Prostate gland (tissue), 2 donors: ENCODE data around the gene KCNQ4. TPM values are rescaled to one million over a fixed set of nuclear protein-coding genes. Genes with fewer than 3 reads are reported as not detected.

ENCODE experiments used
- DNase-seq: peaks from one replicate; pipeline ENCODE4 v3.0.0-alpha.2; 2019; ENCODE audit warnings: low spot score
- H3K27ac ChIP-seq, 2 donors: fragments of 200-600 bp; sonication (generic); 2 replicates each; pipeline ENCODE4 v1.5.1; 2017 to 2019
- H3K27me3 ChIP-seq: fragments of 200-600 bp; sonication (generic); replicated peaks from 2 replicates; pipeline ENCODE4 v1.5.1; 2019; ENCODE audit not compliant: insufficient read depth
- H3K36me3 ChIP-seq, 2 donors: fragments of 200-600 bp; sonication (generic); 1 replicate in 1 of 2; 2 replicates in 1 of 2; pipeline versions ENCODE4 v1.5.1 to v1.8.1; 2017 to 2019
- H3K4me1 ChIP-seq: fragments of 200-600 bp; sonication (generic); replicated peaks from 2 replicates; pipeline ENCODE4 v1.5.1; 2019
- H3K4me3 ChIP-seq, 2 donors: fragments of 200-600 bp; sonication (generic); 2 replicates each; pipeline ENCODE4 v1.5.1; 2017 to 2019
- H3K9me3 ChIP-seq: fragments of 200-600 bp; sonication (generic); 2 replicates; pipeline ENCODE4 v1.5.1; 2017
- CTCF ChIP-seq, 4 experiments: fragments of 200-600 bp in 2 of 4; fragments of 450-650 bp in 2 of 4; sonication (generic) in 2 of 4; IDR thresholded peaks; 1 replicate in 3 of 4; 2 replicates in 1 of 4; pipeline ENCODE4 v1.5.1; 2016 to 2019; ENCODE audit warnings: antibody characterized with exemption in 4 of 4, mild to moderate bottlenecking in 2 of 4, moderate library complexity in 2 of 4
- POLR2A ChIP-seq: fragments of 450-650 bp; IDR thresholded peaks from one replicate; pipeline ENCODE4 v1.6.1; 2016; ENCODE audit warnings: antibody characterized with exemption, mild to moderate bottlenecking
- POLR2AphosphoS5 ChIP-seq: sonication (generic); formaldehyde crosslinking; IDR thresholded peaks from one replicate; pipeline ENCODE4 v1.6.1; 2017; ENCODE audit warnings: antibody characterized with exemption
- whole genome bisulfite sequencing: methylation state at CpG from one replicate; pipeline ENCODE4 v1.1.5; 2018; 5-methylcytosine and 5-hydroxymethylcytosine counted together
- intact Hi-C: fragments of 100-400 bp; cut with DNase I; formaldehyde crosslinking; loops from one replicate; pipeline ENCODE4 v1.14.2; 2022
- total RNA-seq, 2 donors: library from RNA; depleted of rRNA; stranded (reverse); fragments of >200 nt; gene quantifications; one replicate each; pipeline ENCODE4 v1.1.0, GENCODE V29; 2016

KCNQ4 gene
- total RNA-seq, 2 donors from 2014 or later: 1.8 to 3.1 TPM

- no peak for DNase-seq
- 88% methylated on average over 7 of the region's 7 CpGs for WGBS
- peaks cover 3 to 17% of the 10 kb centered on the region in 2 donors for H3K36me3 ChIP-seq
Measured at GRCh38 chr1:40758004-40758403, 25.6 kb upstream of the KCNQ4 start.

GRCh38 chr1:40758578-40759343 lies 24.8 kb upstream of the KCNQ4 start:
- DNase-seq: no peak
- TF ChIP-seq CTCF (IDR thresholded peaks at IDR 0.05) (no peak), POLR2A (no peak), POLR2AphosphoS5 (no peak)
- 82% methylated on average over 6 of the region's 6 CpGs for WGBS
- intact Hi-C loops: no loop called here
- H3K36me3 ChIP-seq: peaks cover 3 to 17% of the 10 kb centered on the region in 2 donors
- no peaks in the 10 kb centered on the region for H3K4me1 ChIP-seq
- H3K27me3 ChIP-seq: no peaks in the 10 kb centered on the region
- no peak overlapping the region for H3K4me3 ChIP-seq
- H3K9me3 ChIP-seq: no peaks in the 10 kb centered on the region
- H3K27ac ChIP-seq: no peak overlapping the region

More at GRCh38 chr1:40758004-40758403, 25.6 kb upstream of the KCNQ4 start:
- TF ChIP-seq POLR2AphosphoS5 (no peak), CTCF (IDR thresholded peaks at IDR 0.05) (no peak), POLR2A (no peak)
- Histone ChIP-seq H3K4me3 (no peak overlapping the region), H3K27me3 (no peaks in the 10 kb centered on the region), H3K4me1 (no peaks in the 10 kb centered on the region), H3K27ac (no peak overlapping the region), H3K9me3 (no peaks in the 10 kb centered on the region)
- intact Hi-C loops: no loop called here

GRCh38 chr1:40760984-40761383 lies 22.6 kb upstream of the KCNQ4 start:
- no peak overlapping the region for H3K27ac ChIP-seq
- TF ChIP-seq POLR2AphosphoS5: no peak
- no peak for TF ChIP-seq POLR2A
- TF ChIP-seq CTCF (IDR thresholded peaks at IDR 0.05): no peak
- no peaks in the 10 kb centered on the region for H3K27me3 ChIP-seq
- H3K36me3 ChIP-seq: peaks cover 3 to 15% of the 10 kb centered on the region in 2 donors
- no peaks in the 10 kb centered on the region for H3K4me1 ChIP-seq
- H3K4me3 ChIP-seq: no peak overlapping the region
- intact Hi-C loops: no loop called here
- no peak for DNase-seq
- H3K9me3 ChIP-seq: no peaks in the 10 kb centered on the region
- WGBS: 80% methylated on average over 4 of the region's 4 CpGs

DNA sequence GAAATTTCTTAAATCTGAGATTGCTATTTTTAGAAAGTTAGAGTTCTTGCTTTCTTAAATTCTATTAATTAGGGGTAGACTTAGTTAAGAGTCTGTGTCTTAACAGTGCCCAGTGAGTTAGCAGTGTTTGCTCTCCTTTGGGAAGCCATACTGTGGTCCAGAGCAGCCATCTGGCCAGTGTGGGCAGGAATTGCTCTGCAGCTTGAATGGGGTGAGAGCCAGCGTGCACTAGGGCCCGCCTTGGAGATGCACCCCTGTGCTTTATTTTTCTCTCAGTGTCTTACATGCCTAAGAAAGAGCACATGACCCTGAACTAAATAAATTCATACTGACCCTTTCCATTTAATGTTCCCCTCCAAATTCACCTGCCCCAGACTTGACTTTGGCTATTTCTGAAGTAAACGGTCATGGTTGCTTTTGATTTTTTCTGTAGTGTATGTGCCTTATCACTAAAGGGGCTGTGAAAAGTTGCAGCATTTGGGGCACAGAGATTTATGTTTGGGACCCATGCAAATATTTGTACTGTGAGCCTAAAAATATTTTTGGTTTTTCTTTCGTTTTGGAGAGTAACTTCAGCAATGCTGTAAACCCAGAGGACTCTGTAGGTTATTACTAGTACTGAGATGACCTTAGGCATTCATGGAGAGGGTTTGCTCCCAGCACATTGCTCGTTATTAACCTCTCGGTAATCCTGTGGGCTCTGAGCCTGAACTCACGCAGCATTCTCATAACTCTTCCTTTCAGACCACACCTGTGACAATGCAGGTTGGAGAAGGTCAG lies 21.3 kb upstream of the KCNQ4 start:
- H3K4me3 ChIP-seq: no peak overlapping the region
- DNase-seq: no peak
- H3K9me3 ChIP-seq: no peaks in the 10 kb centered on the region
- no peak overlapping the region for H3K27ac ChIP-seq
- no peaks in the 10 kb centered on the region for H3K4me1 ChIP-seq
- intact Hi-C loops: no loop called here
- WGBS: 78% methylated on average over 7 of the region's 7 CpGs
- H3K36me3 ChIP-seq: peaks cover 10 to 22% of the 10 kb centered on the region in 2 donors
- TF ChIP-seq CTCF (IDR thresholded peaks at IDR 0.05) (no peak), POLR2AphosphoS5 (no peak), POLR2A (no peak)
- H3K27me3 ChIP-seq: no peaks in the 10 kb centered on the region
